Caco-2 (cell line): ENCODE measurements around the gene NKAIN1. TPM values are rescaled to one million over a fixed set of nuclear protein-coding genes. Genes with fewer than 3 reads are reported as not detected.
"Not testable (repeated sequence)": the region's sequence is repeated elsewhere in the genome, so short reads cannot be mapped to it uniquely, and the experiment has no call there.

Source experiments
- Bru-seq: library from RNA; stranded (reverse); fragments of 400-500 nt; gene quantifications from one replicate; lab custom pipeline; 2021; lab: Mats Ljungman, UMichigan
- BruChase-seq, 2 experiments: library from RNA; stranded (reverse); fragments of 400-500 nt; gene quantifications; one replicate each; lab custom pipeline; 2021; lab: Mats Ljungman, UMichigan
- BruUV-seq: library from RNA; stranded (reverse); fragments of 400-500 nt; replicated peaks from 2 replicates; lab custom pipeline; 2021; lab: Mats Ljungman, UMichigan
- CTCF ChIA-PET: fragments of 300-600 bp; sonication (Branson Sonifier 250); formaldehyde crosslinking; loops from one replicate; lab custom pipeline; 2022; ENCODE audit warnings: antibody characterized with exemption; lab: Charles Lee
- POLR2A ChIA-PET: fragments of 300-600 bp; sonication (Branson Sonifier 250); formaldehyde crosslinking; loops from one replicate; lab custom pipeline; 2022; ENCODE audit warnings: antibody characterized with exemption; lab: Charles Lee
- DNase-seq, 2 experiments: peaks; one replicate each; pipeline versions ENCODE4 v3.0.0 to v3.0.0-alpha.2; 2020 to 2022
- H3K27me3 ChIP-seq: replicated peaks from 2 replicates; pipeline ENCODE4 v1.6.0; 2011; ENCODE audit warnings: low read length; ENCODE audit not compliant: control insufficient read depth, insufficient read depth
- H3K36me3 ChIP-seq: 2 replicates; pipeline ENCODE4 v1.5.1; 2011; ENCODE audit warnings: low read length; ENCODE audit not compliant: control insufficient read depth, insufficient read depth
- H3K4me1 ChIP-seq: fragments of 250-450 bp; sonication (Bioruptor Pico); 2 replicates; pipeline ENCODE4 v1.5.1; 2020; ENCODE audit warnings: mild to moderate bottlenecking
- H3K4me3 ChIP-seq: 2 replicates; pipeline ENCODE4 v1.5.1; 2011; ENCODE audit warnings: low read depth, mild to moderate bottlenecking, control low read depth, low read length
- H3K9me3 ChIP-seq: fragments of 250-450 bp; sonication (Bioruptor Pico); 2 replicates; pipeline ENCODE4 v1.5.1; 2020; ENCODE audit warnings: mild to moderate bottlenecking, moderate library complexity
- H3K27ac Mint-ChIP-seq: one replicate; pipeline ENCODE4 v1.8.0; 2022; ENCODE audit warnings: mixed read lengths; ENCODE audit not compliant: unreplicated experiment
- H3K27me3 Mint-ChIP-seq: one replicate; pipeline ENCODE4 v1.8.0; 2022; ENCODE audit warnings: mixed read lengths; ENCODE audit not compliant: insufficient read depth, unreplicated experiment
- H3K36me3 Mint-ChIP-seq: one replicate; pipeline ENCODE4 v1.8.0; 2022; ENCODE audit warnings: mild to moderate bottlenecking, mixed read lengths; ENCODE audit not compliant: insufficient read depth, unreplicated experiment
- H3K4me1 Mint-ChIP-seq: one replicate; pipeline ENCODE4 v1.8.0; 2022; ENCODE audit warnings: low read depth, mixed read lengths; ENCODE audit not compliant: unreplicated experiment
- H3K4me3 Mint-ChIP-seq: one replicate; pipeline ENCODE4 v1.8.0; 2022; ENCODE audit warnings: mild to moderate bottlenecking, moderate library complexity, mixed read lengths; ENCODE audit not compliant: unreplicated experiment
- H3K9me3 Mint-ChIP-seq: one replicate; pipeline ENCODE4 v1.8.0; 2022; ENCODE audit warnings: mixed read lengths; ENCODE audit not compliant: unreplicated experiment
- CTCF ChIP-seq, 2 experiments: fragments of 200-600 bp in 1 of 2; IDR thresholded peaks; 1 replicate in 1 of 2; 2 replicates in 1 of 2; pipeline versions ENCODE4 v1.5.1 to v1.8.0; 2011 to 2022; ENCODE audit warnings: antibody characterized with exemption in 1 of 2, control low read depth in 1 of 2, inconsistent platforms in 1 of 2, low read depth in 1 of 2, low read length in 1 of 2, mild to moderate bottlenecking in 1 of 2, moderate library complexity in 1 of 2; ENCODE audit not compliant: insufficient read depth in 1 of 2, severe bottlenecking in 1 of 2, unreplicated experiment in 1 of 2
- intact Hi-C: fragments of 100-400 bp; cut with micrococcal nuclease; formaldehyde crosslinking; loops from one replicate; pipeline ENCODE4 v1.10.0; 2022; ENCODE audit not compliant: unreplicated experiment
- long read RNA-seq: library from polyadenylated mRNA; stranded (forward); transcript quantifications from one replicate; pipeline ENCODE4 v2.0.0, GENCODE V29; 2022
- total RNA-seq: library from RNA; stranded (reverse); gene quantifications from 2 replicates; pipeline ENCODE4 v1.2.3, GENCODE V29; 2022

NKAIN1 gene
- total RNA-seq (0.12 TPM in 1 of 2 replicates, not detected in the other), Bru-seq, nascent RNA (percentile 10 among the genes with signal in this experiment), BruChase-seq, experiment 1, labeled RNA remaining after a 2-hour chase (percentile 9 among the genes with signal in this experiment), BruChase-seq, experiment 2, labeled RNA remaining after a 6-hour chase (percentile 16 among the genes with signal in this experiment)
- long read RNA-seq: 0 reads

GRCh38 chr1:31239653-31240241, at the start of gene NKAIN1:
Gene NKAIN1 (minus strand): TSS chr1:31239887. CDS start chr1:31239547, 340 bp downstream.
- CTCF ChIA-PET: no interaction called here
- H3K27me3 Mint-ChIP-seq: peaks cover 16% of the 10 kb centered on the region
- no peak within 1 kb of the TSS for H3K27ac Mint-ChIP-seq

GRCh38 chr1:31289021-31289420, 49.3 kb upstream of the NKAIN1 start:
- no peaks in the 10 kb centered on the region for H3K27me3 ChIP-seq
- Mint-ChIP-seq H3K4me1 (no peaks in the 10 kb centered on the region), H3K36me3 (peaks cover 55% of the 10 kb centered on the region), H3K27me3 (no peaks in the 10 kb centered on the region), H3K4me3 (no peak overlapping the region), H3K9me3 (no peaks in the 10 kb centered on the region), H3K27ac (no peak overlapping the region)
- intact Hi-C loops: no loop called here
- ChIA-PET POLR2A (interaction anchor here (0.7 kb wide), 2 partner anchors 45 to 99 kb away, joined by 3 to 7 read pairs; no protein-coding TSS in a partner anchor), CTCF (no interaction called here)
- H3K4me3 ChIP-seq: no peak overlapping the region
- no peaks in the 10 kb centered on the region for H3K9me3 ChIP-seq
- no peaks in the 10 kb centered on the region for H3K4me1 ChIP-seq
- no peaks in the 10 kb centered on the region for H3K36me3 ChIP-seq
- DNase-seq: no peak
- BruUV-seq: no TSS peak
- no peak for TF ChIP-seq CTCF (IDR thresholded peaks at IDR 0.05; ENCODE audit: insufficient read depth in 1 of 2, low read depth in 1 of 2, low read length in 1 of 2, severe bottlenecking in 1 of 2, unreplicated experiment in 1 of 2)

More at GRCh38 chr1:31239653-31240241, at the start of gene NKAIN1:
- POLR2A ChIA-PET: no interaction called here
- no peaks in the 10 kb centered on the region for H3K9me3 Mint-ChIP-seq
- peaks cover 4% of the 10 kb centered on the region for H3K36me3 Mint-ChIP-seq
- peaks cover 13% of the 10 kb centered on the region for H3K4me1 Mint-ChIP-seq
- intact Hi-C loops: no loop called here
- Histone ChIP-seq H3K36me3 (no peaks in the 10 kb centered on the region), H3K4me3 (peak within 1 kb of the TSS; percentile 39), H3K9me3 (no peaks in the 10 kb centered on the region), H3K4me1 (no peaks in the 10 kb centered on the region), H3K27me3 (no peaks in the 10 kb centered on the region)
- no peak for TF ChIP-seq CTCF (IDR thresholded peaks at IDR 0.05; ENCODE audit: insufficient read depth in 1 of 2, low read depth in 1 of 2, low read length in 1 of 2, severe bottlenecking in 1 of 2, unreplicated experiment in 1 of 2)
- peak in 1 of 2 experiments; percentile 47 for DNase-seq
- BruUV-seq: no TSS peak
- H3K4me3 Mint-ChIP-seq: peak within 1 kb of the TSS; percentile 86

GRCh38 chr1:31287791-31288190, 48.1 kb upstream of the NKAIN1 start:
- H3K27me3 ChIP-seq, CTCF ChIA-PET, H3K36me3 ChIP-seq, DNase-seq, H3K27ac Mint-ChIP-seq, H3K9me3 Mint-ChIP-seq, H3K4me3 ChIP-seq, H3K4me1 Mint-ChIP-seq, H3K4me3 Mint-ChIP-seq, H3K27me3 Mint-ChIP-seq, H3K4me1 ChIP-seq, intact Hi-C loops, BruUV-seq, H3K9me3 ChIP-seq: not testable (repeated sequence)
- peaks cover 56% of the 10 kb centered on the region for H3K36me3 Mint-ChIP-seq
- POLR2A ChIA-PET: interaction anchor here (0.7 kb wide), 1 partner anchor 90 kb away, joined by 3 read pairs; no protein-coding TSS in a partner anchor

- H3K27me3 ChIP-seq, H3K27ac Mint-ChIP-seq, BruUV-seq, H3K4me1 ChIP-seq, H3K9me3 ChIP-seq, H3K9me3 Mint-ChIP-seq, H3K4me1 Mint-ChIP-seq, intact Hi-C loops, H3K36me3 ChIP-seq, H3K4me3 ChIP-seq, H3K4me3 Mint-ChIP-seq, CTCF ChIA-PET, POLR2A ChIA-PET, H3K27me3 Mint-ChIP-seq, DNase-seq: not testable (repeated sequence)
- H3K36me3 Mint-ChIP-seq: peaks cover 66% of the 10 kb centered on the region
Measured at GRCh38 chr1:31282426-31282825, 42.7 kb upstream of the NKAIN1 start.
